HG03103 (cell line): ENCODE results near the gene NCAPD2.
A peak's percentile ranks its signal among the peaks of the same experiment; 100 is the strongest.

Source experiments
- ATAC-seq: cut with Tn5 transposase; IDR thresholded peaks from one replicate; pipeline ENCODE4 v1.9.1; 2021; ENCODE audit warnings: low read depth; ENCODE audit not compliant: unreplicated experiment

NCAPD2 gene

GRCh38 chr12:6493497-6494257 is at the start of gene NCAPD2:
TSS of gene NCAPD2 (plus strand) at chr12:6494102. CDS start at chr12:6495099, 997 bp downstream.
- peak; percentile 70 for ATAC-seq

- ATAC-seq, result no peak
Measured at GRCh38 chr12:6444704-6445688, 48.9 kb upstream of the NCAPD2 start, which contains the start of gene CD27. TSS of gene CD27 (plus strand) at chr12:6444955. CDS start at chr12:6445096, 141 bp downstream.

- ATAC-seq, result no peak
Measured at GRCh38 chr12:6450091-6450868, 43.6 kb upstream of the NCAPD2 start.

- no peak for ATAC-seq
Measured at GRCh38 chr12:6450869-6451347, 43.0 kb upstream of the NCAPD2 start.

GRCh38 chr12:6451348-6452244 is 42.3 kb upstream of the NCAPD2 start, which contains the start of gene TAPBPL:
TSS of gene TAPBPL (plus strand) at chr12:6452042. CDS start at chr12:6452249, 207 bp downstream.
- ATAC-seq, result no peak

- ATAC-seq, result no peak
Measured at GRCh38 chr12:6452245-6452943, 41.5 kb upstream of the NCAPD2 start.

- ATAC-seq, result no peak
Measured at GRCh38 chr12:6452944-6453630, 40.8 kb upstream of the NCAPD2 start.

GRCh38 chr12:6457220-6457945 is 36.5 kb upstream of the NCAPD2 start:
- no peak for ATAC-seq

GRCh38 chr12:6458281-6459003 is 35.5 kb upstream of the NCAPD2 start:
- no peak for ATAC-seq

GRCh38 chr12:6459004-6459337 is 34.9 kb upstream of the NCAPD2 start:
- no peak for ATAC-seq

- ATAC-seq, result no peak
Measured at GRCh38 chr12:6460751-6461371, 33.0 kb upstream of the NCAPD2 start.

GRCh38 chr12:6461401-6462233 is 32.3 kb upstream of the NCAPD2 start:
- peak; percentile 67 for ATAC-seq

GRCh38 chr12:6462234-6462995 is 31.5 kb upstream of the NCAPD2 start:
- no peak for ATAC-seq

- ATAC-seq, result no peak
Measured at GRCh38 chr12:6463216-6463615, 30.7 kb upstream of the NCAPD2 start.

- no peak for ATAC-seq
Measured at GRCh38 chr12:6463858-6464257, 30.0 kb upstream of the NCAPD2 start.
